Heart left ventricle (tissue), 13 donors: ENCODE results near the gene ANKRD52.

ENCODE experiments used
- POLR2A ChIP-seq, 2 donors: fragments of 450-650 bp; IDR thresholded peaks; one replicate each; pipeline ENCODE4 v1.6.1; 2017; ENCODE audit warnings: antibody characterized with exemption in 2 of 2, mild to moderate bottlenecking in 2 of 2, moderate library complexity in 2 of 2
- TF ChIP-seq, protein P1 (sequence below), 12 donors: fragments of 200-600 bp; sonication (generic) in 4 of 12; IDR thresholded peaks; one replicate each; pipeline versions ENCODE4 v1.5.0 to v1.8.0; 2018 to 2022; ENCODE audit warnings: antibody characterized with exemption in 12 of 12, mild to moderate bottlenecking in 5 of 12
- donor health status: ischemic (EF 13 %, LVEDD 7.1; RV severe dilation, severe dysfunction).
- donor health status: DM: no; HTN: yes; CAD: no.
- donor health status: DM: no; HTN: no; CAD: no.
- donor health status: ischemic (EF 25% LVEDD 6.9; RV normal size, moderate dysfunction).
- donor health status: ischemic (EF 25% LVEDD 5.7; RV mildly dilated, moderate dysfunction).
- donor health status: ischemic (EF 35%, LVEDD 5.7; RV mildly dilated, moderate dysfunction).
- donor health status: nonischemic (EF 11% LVEDD 7.7; RV severe dilation, severe dysfunction).
- donor health status: DM: yes; HTN: yes; CAD: no.
- donor health status: PGD.
- donor health status: ischemic (EF 29% LVEDD 5.4; RV normal size, mild dysfunction).
- donor health status: nonischemic (EF 23%, LVEDD 6.1; RV moderate dilation, normal function).

DNA sequence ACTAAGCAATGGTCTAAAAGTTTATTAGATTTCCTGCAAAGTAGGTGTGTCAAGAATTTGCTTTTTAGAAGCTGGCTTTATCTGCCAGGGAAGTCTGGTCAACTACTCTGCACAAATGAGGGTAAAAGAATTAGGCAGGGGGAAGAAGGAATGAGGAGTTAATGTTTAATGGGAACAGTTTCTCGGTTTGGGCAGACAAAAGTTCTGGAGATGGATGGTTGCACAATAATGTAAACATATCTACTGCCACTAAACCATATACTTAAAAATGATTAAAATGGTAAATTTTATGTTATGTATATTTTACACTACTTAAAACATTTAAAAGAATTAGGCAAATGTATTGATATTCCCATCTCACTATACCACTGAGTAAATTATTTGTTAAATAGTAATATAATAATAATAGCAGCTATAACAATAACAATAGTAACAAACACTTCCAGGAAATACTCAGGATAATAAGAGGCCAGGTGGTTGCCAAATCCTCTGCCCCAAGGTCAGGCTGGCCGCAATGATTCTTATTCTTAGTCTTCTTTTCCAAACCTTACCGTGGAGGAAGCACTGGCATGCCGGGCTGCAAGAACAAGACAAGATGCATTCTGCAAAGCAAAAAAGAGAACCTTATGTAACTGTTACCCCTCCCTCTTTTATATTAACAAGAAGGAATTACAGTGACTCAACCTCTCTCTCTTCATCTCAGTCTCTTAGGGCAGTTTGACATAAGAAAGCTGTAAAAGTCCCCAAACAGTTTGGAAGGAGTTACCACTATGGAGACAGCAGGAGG is 28.1 kb upstream of the ANKRD52 start:
- TF ChIP-seq, protein P1, sequence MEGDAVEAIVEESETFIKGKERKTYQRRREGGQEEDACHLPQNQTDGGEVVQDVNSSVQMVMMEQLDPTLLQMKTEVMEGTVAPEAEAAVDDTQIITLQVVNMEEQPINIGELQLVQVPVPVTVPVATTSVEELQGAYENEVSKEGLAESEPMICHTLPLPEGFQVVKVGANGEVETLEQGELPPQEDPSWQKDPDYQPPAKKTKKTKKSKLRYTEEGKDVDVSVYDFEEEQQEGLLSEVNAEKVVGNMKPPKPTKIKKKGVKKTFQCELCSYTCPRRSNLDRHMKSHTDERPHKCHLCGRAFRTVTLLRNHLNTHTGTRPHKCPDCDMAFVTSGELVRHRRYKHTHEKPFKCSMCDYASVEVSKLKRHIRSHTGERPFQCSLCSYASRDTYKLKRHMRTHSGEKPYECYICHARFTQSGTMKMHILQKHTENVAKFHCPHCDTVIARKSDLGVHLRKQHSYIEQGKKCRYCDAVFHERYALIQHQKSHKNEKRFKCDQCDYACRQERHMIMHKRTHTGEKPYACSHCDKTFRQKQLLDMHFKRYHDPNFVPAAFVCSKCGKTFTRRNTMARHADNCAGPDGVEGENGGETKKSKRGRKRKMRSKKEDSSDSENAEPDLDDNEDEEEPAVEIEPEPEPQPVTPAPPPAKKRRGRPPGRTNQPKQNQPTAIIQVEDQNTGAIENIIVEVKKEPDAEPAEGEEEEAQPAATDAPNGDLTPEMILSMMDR (IDR thresholded peaks at IDR 0.05), result no peak
- TF ChIP-seq POLR2A (IDR thresholded peaks at IDR 0.05), result no peak
